Measurements from ENCODE around the gene PCDHB12. TPM values are rescaled to one million over a fixed set of nuclear protein-coding genes. Genes with fewer than 3 reads are reported as not detected.
"Not testable (repeated sequence)": the region's sequence is repeated elsewhere in the genome, so short reads cannot be mapped to it uniquely, and the experiment has no call there.

PCDHB12 gene
- total RNA-seq, 2 experiments from 2014 or later = not detected

- no peaks in the 10 kb centered on the region for H3K36me3 Mint-ChIP-seq (ENCODE audit: low read depth)
- no peak within 1 kb of the TSS for H3K4me3 Mint-ChIP-seq
- no peak for DNase-seq
- CTCF ChIA-PET = no interaction called here
- no peak within 1 kb of the TSS for H3K27ac Mint-ChIP-seq
- H3K9me3 Mint-ChIP-seq = peaks cover 11% of the 10 kb centered on the region
- POLR2A ChIA-PET = interaction anchor here (0.9 kb wide), 1 partner anchor 97 kb away, joined by 3 read pairs; the partner anchor contains the start of gene TAF7
- H3K27me3 Mint-ChIP-seq = peaks cover 2% of the 10 kb centered on the region
- no peaks in the 10 kb centered on the region for H3K4me1 Mint-ChIP-seq
Measured at GRCh38 chr5:141223112-141223783, 14.7 kb downstream of the PCDHB12 start, which contains the start of gene PCDHB14. Gene PCDHB14, plus strand, starts transcription at chr5:141223343. Its CDS starts 163 bp downstream, at chr5:141223506.

GRCh38 chr5:141224844-141225243 lies 16.3 kb downstream of the PCDHB12 start:
- H3K4me1 Mint-ChIP-seq; H3K4me3 Mint-ChIP-seq; H3K27ac Mint-ChIP-seq; H3K36me3 Mint-ChIP-seq (ENCODE audit: low read depth); POLR2A ChIA-PET; H3K27me3 Mint-ChIP-seq; CTCF ChIA-PET; H3K9me3 Mint-ChIP-seq; DNase-seq: not testable (repeated sequence)

GRCh38 chr5:141225421-141225820 lies 16.9 kb downstream of the PCDHB12 start:
- H3K27me3 Mint-ChIP-seq; H3K9me3 Mint-ChIP-seq; H3K4me1 Mint-ChIP-seq; H3K27ac Mint-ChIP-seq; DNase-seq; CTCF ChIA-PET; POLR2A ChIA-PET; H3K36me3 Mint-ChIP-seq (ENCODE audit: low read depth); H3K4me3 Mint-ChIP-seq: not testable (repeated sequence)

- Mint-ChIP-seq H3K36me3 (ENCODE audit: low read depth) (peaks cover 8% of the 10 kb centered on the region), H3K4me3 (no peak overlapping the region), H3K27me3 (peaks cover 11% of the 10 kb centered on the region), H3K4me1 (no peaks in the 10 kb centered on the region), H3K9me3 (peaks cover 19% of the 10 kb centered on the region), H3K27ac (no peak overlapping the region)
- no peak for DNase-seq
- ChIA-PET POLR2A (no interaction called here), CTCF (interaction anchor here (1.7 kb wide), 1 partner anchor 323 kb away, joined by 3 read pairs; no protein-coding TSS in a partner anchor)
Measured at GRCh38 chr5:141234109-141234667, 25.7 kb downstream of the PCDHB12 start.

- CTCF ChIA-PET, DNase-seq, H3K27ac Mint-ChIP-seq, H3K4me3 Mint-ChIP-seq, POLR2A ChIA-PET, H3K4me1 Mint-ChIP-seq: not testable (repeated sequence)
- Mint-ChIP-seq H3K36me3 (ENCODE audit: low read depth) (peaks cover 10% of the 10 kb centered on the region), H3K9me3 (peaks cover 26% of the 10 kb centered on the region), H3K27me3 (peaks cover 13% of the 10 kb centered on the region)
Measured at GRCh38 chr5:141235922-141236321, 27.4 kb downstream of the PCDHB12 start.

- Mint-ChIP-seq H3K27ac (no peak overlapping the region), H3K36me3 (ENCODE audit: low read depth) (peaks cover 11% of the 10 kb centered on the region), H3K4me1 (no peaks in the 10 kb centered on the region), H3K4me3 (no peak overlapping the region), H3K9me3 (peaks cover 28% of the 10 kb centered on the region), H3K27me3 (peaks cover 13% of the 10 kb centered on the region)
- no peak for DNase-seq
- POLR2A ChIA-PET = no interaction called here
- CTCF ChIA-PET = no interaction called here
Measured at GRCh38 chr5:141236516-141237313, 28.2 kb downstream of the PCDHB12 start.

GRCh38 chr5:141241496-141241895 lies 33.0 kb downstream of the PCDHB12 start:
- H3K9me3 Mint-ChIP-seq = peaks cover 44% of the 10 kb centered on the region
- no peak overlapping the region for H3K27ac Mint-ChIP-seq
- no peaks in the 10 kb centered on the region for H3K4me1 Mint-ChIP-seq
- H3K36me3 Mint-ChIP-seq (ENCODE audit: low read depth) = peaks cover 5% of the 10 kb centered on the region
- H3K27me3 Mint-ChIP-seq = peaks cover 6% of the 10 kb centered on the region
- H3K4me3 Mint-ChIP-seq = no peak overlapping the region
- DNase-seq = no peak
- CTCF ChIA-PET = no interaction called here
- POLR2A ChIA-PET = no interaction called here

GRCh38 chr5:141245250-141245717 lies 36.8 kb downstream of the PCDHB12 start, which contains the start of gene PCDHB15:
Gene PCDHB15, plus strand, starts transcription at chr5:141245395. Its CDS starts 184 bp downstream, at chr5:141245579.
- no peak within 1 kb of the TSS for H3K4me3 Mint-ChIP-seq
- no peak within 1 kb of the TSS for H3K27ac Mint-ChIP-seq
- H3K27me3 Mint-ChIP-seq = peaks cover 4% of the 10 kb centered on the region
- no peak for DNase-seq
- H3K4me1 Mint-ChIP-seq = no peaks in the 10 kb centered on the region
- CTCF ChIA-PET = interaction anchor here (0.6 to 1.4 kb wide), 2 partner anchors 268 to 489 kb away, joined by 3 read pairs; no protein-coding TSS in a partner anchor
- peaks cover 3% of the 10 kb centered on the region for H3K36me3 Mint-ChIP-seq (ENCODE audit: low read depth)
- H3K9me3 Mint-ChIP-seq = peaks cover 55% of the 10 kb centered on the region
- POLR2A ChIA-PET = no interaction called here

GRCh38 chr5:141246971-141247370 lies 38.5 kb downstream of the PCDHB12 start:
- CTCF ChIA-PET, H3K4me3 Mint-ChIP-seq: not testable (repeated sequence)

GRCh38 chr5:141247434-141247833 lies 38.9 kb downstream of the PCDHB12 start:
- CTCF ChIA-PET; H3K27me3 Mint-ChIP-seq; H3K27ac Mint-ChIP-seq; H3K36me3 Mint-ChIP-seq (ENCODE audit: low read depth); H3K4me1 Mint-ChIP-seq; DNase-seq; H3K4me3 Mint-ChIP-seq; POLR2A ChIA-PET: not testable (repeated sequence)
- H3K9me3 Mint-ChIP-seq = peaks cover 47% of the 10 kb centered on the region

More at GRCh38 chr5:141246971-141247370, 38.5 kb downstream of the PCDHB12 start:
- H3K9me3 Mint-ChIP-seq = peaks cover 50% of the 10 kb centered on the region
- H3K27ac Mint-ChIP-seq; POLR2A ChIA-PET; H3K27me3 Mint-ChIP-seq; DNase-seq; H3K36me3 Mint-ChIP-seq (ENCODE audit: low read depth); H3K4me1 Mint-ChIP-seq: not testable (repeated sequence)

GRCh38 chr5:141250576-141250975 lies 42.1 kb downstream of the PCDHB12 start:
- ChIA-PET POLR2A (interaction anchor here (0.6 kb wide), 1 partner anchor 92 kb away, joined by 3 read pairs; no protein-coding TSS in a partner anchor), CTCF (no interaction called here)
- Mint-ChIP-seq H3K36me3 (ENCODE audit: low read depth) (peaks cover 2% of the 10 kb centered on the region), H3K27me3 (no peaks in the 10 kb centered on the region), H3K4me3 (no peak overlapping the region), H3K4me1 (no peaks in the 10 kb centered on the region), H3K27ac (no peak overlapping the region), H3K9me3 (peaks cover 50% of the 10 kb centered on the region)
- no peak for DNase-seq

- ChIA-PET POLR2A (no interaction called here), CTCF (no interaction called here)
- Mint-ChIP-seq H3K9me3 (peaks cover 72% of the 10 kb centered on the region), H3K4me1 (no peaks in the 10 kb centered on the region), H3K27me3 (no peaks in the 10 kb centered on the region), H3K4me3 (no peak overlapping the region), H3K27ac (no peak overlapping the region), H3K36me3 (ENCODE audit: low read depth) (peaks cover 15% of the 10 kb centered on the region)
- DNase-seq = no peak
Measured at GRCh38 chr5:141258464-141258863, 49.9 kb downstream of the PCDHB12 start.

- H3K36me3 Mint-ChIP-seq (ENCODE audit: low read depth) = peaks cover 17% of the 10 kb centered on the region
- ChIA-PET POLR2A (no interaction called here), CTCF (no interaction called here)
- H3K27me3 Mint-ChIP-seq = no peaks in the 10 kb centered on the region
- peaks cover 69% of the 10 kb centered on the region for H3K9me3 Mint-ChIP-seq
- no peak for DNase-seq
- H3K4me3 Mint-ChIP-seq = no peak overlapping the region
- no peaks in the 10 kb centered on the region for H3K4me1 Mint-ChIP-seq
- no peak overlapping the region for H3K27ac Mint-ChIP-seq
Measured at GRCh38 chr5:141258948-141259347, 50.4 kb downstream of the PCDHB12 start.

Measured in activated CD4-positive, alpha-beta memory T cell treated with anti-CD3 and anti-CD28 coated beads, Interleukin-2, amount 10 ng/mL, durations not matched to agents 7 days and 5 days (primary cell).